Gastroesophageal sphincter (tissue), 4 donors: ENCODE results near the gene RANBP3. TPM values are rescaled to one million over a fixed set of nuclear protein-coding genes. Genes with fewer than 3 reads are reported as not detected.

ENCODE experiments used
- ATAC-seq: fragments of 150-250 bp; one replicate; pipeline ENCODE4 v1.9.1; 2016; ENCODE audit warnings: mild to moderate bottlenecking, moderate library complexity
- H3K27ac ChIP-seq, 4 donors: fragments of 200-600 bp; sonication (generic) in 3 of 4; 1 replicate in 3 of 4; 2 replicates in 1 of 4; pipeline ENCODE4 v1.5.1; 2016 to 2019
- H3K27me3 ChIP-seq: fragments of 200-600 bp; sonication (generic); one replicate; pipeline ENCODE4 v1.5.1; 2019
- H3K36me3 ChIP-seq, 2 donors: fragments of 200-600 bp; sonication (generic); one replicate each; pipeline ENCODE4 v1.5.1; 2019; ENCODE audit warnings: control low read depth in 1 of 2
- H3K4me1 ChIP-seq, 3 donors: fragments of 200-600 bp; sonication (generic); 1 replicate in 2 of 3; 2 replicates in 1 of 3; pipeline ENCODE4 v1.5.1; 2016 to 2019; ENCODE audit warnings: control low read depth in 2 of 3
- H3K4me3 ChIP-seq, 2 donors: fragments of 200-600 bp; sonication (generic); one replicate each; pipeline ENCODE4 v1.5.1; 2019; ENCODE audit warnings: mild to moderate bottlenecking in 1 of 2, moderate library complexity in 1 of 2
- H3K9me3 ChIP-seq, 3 donors: fragments of 200-600 bp; sonication (generic); one replicate each; pipeline ENCODE4 v1.5.1; 2017 to 2019; ENCODE audit warnings: control low read depth in 2 of 3
- CTCF ChIP-seq, 4 experiments: fragments of 200-600 bp in 2 of 4; fragments of 450-650 bp in 2 of 4; sonication (generic) in 1 of 4; IDR thresholded peaks; one replicate each; pipeline ENCODE4 v1.5.1; 2017 to 2019; ENCODE audit warnings: antibody characterized with exemption in 4 of 4, mild to moderate bottlenecking in 2 of 4, moderate library complexity in 2 of 4
- EP300 ChIP-seq: sonication (generic); formaldehyde crosslinking; IDR thresholded peaks from one replicate; pipeline ENCODE4 v1.6.1; 2017; ENCODE audit warnings: antibody characterized with exemption, mild to moderate bottlenecking
- POLR2A ChIP-seq, 2 donors: fragments of 450-650 bp; IDR thresholded peaks; one replicate each; pipeline ENCODE4 v1.6.1; 2017; ENCODE audit warnings: antibody characterized with exemption in 2 of 2, mild to moderate bottlenecking in 2 of 2, moderate library complexity in 1 of 2
- POLR2AphosphoS5 ChIP-seq: sonication (generic); formaldehyde crosslinking; IDR thresholded peaks from one replicate; pipeline ENCODE4 v1.6.1; 2017; ENCODE audit warnings: antibody characterized with exemption
- WGBS, 2 donors: methylation state at CpG; one replicate each; pipeline ENCODE4 v1.1.5; 2018; ENCODE audit warnings: low coverage in 1 of 2; 5-methylcytosine and 5-hydroxymethylcytosine counted together
- total RNA-seq, 4 donors: library from RNA; depleted of rRNA; stranded (reverse); fragments of >200 nt; gene quantifications; one replicate each; pipeline ENCODE4 v1.1.0, GENCODE V29; 2016

The RANBP3 gene
- total RNA-seq, 4 donors from 2014 or later = 87.0 to 125 (median 104) TPM

GRCh38 chr19:5918463-5919079 lies 59.4 kb downstream of the RANBP3 start:
- peaks cover 0 to 31% (median 21%) of the 10 kb centered on the region in 3 donors for H3K4me1 ChIP-seq
- no peak for ATAC-seq
- no peaks in the 10 kb centered on the region for H3K27me3 ChIP-seq
- TF ChIP-seq POLR2AphosphoS5 (no peak), POLR2A (IDR thresholded peaks at IDR 0.05) (no peak), CTCF (IDR thresholded peaks at IDR 0.05) (no peak), EP300 (no peak)
- H3K27ac ChIP-seq = no peak overlapping the region
- no peak overlapping the region for H3K4me3 ChIP-seq
- whole genome bisulfite sequencing, 2 donors = no CpG with 5 or more reads among the region's 20 CpGs
- H3K36me3 ChIP-seq = peaks cover 0 to 90% of the 10 kb centered on the region in 2 donors
- no peaks in the 10 kb centered on the region for H3K9me3 ChIP-seq

- no peak overlapping the region for H3K4me3 ChIP-seq
- peaks cover 0 to 34% (median 21%) of the 10 kb centered on the region in 3 donors for H3K4me1 ChIP-seq
- H3K9me3 ChIP-seq = no peaks in the 10 kb centered on the region
- H3K27me3 ChIP-seq = no peaks in the 10 kb centered on the region
- no CpG with 5 or more reads among the region's 36 CpGs for WGBS, 2 donors
- no peak for ATAC-seq
- H3K27ac ChIP-seq = no peak overlapping the region
- no peak for TF ChIP-seq EP300
- TF ChIP-seq CTCF (IDR thresholded peaks at IDR 0.05) = no peak
- TF ChIP-seq POLR2AphosphoS5 = no peak
- H3K36me3 ChIP-seq = peaks cover 0 to 84% of the 10 kb centered on the region in 2 donors
Observed at GRCh38 chr19:5917431-5918107, 60.4 kb downstream of the RANBP3 start.

GRCh38 chr19:5916181-5916708 lies 61.7 kb downstream of the RANBP3 start:
- peaks cover 0 to 73% of the 10 kb centered on the region in 2 donors for H3K36me3 ChIP-seq
- no CpG with 5 or more reads among the region's 14 CpGs for WGBS, 2 donors

GRCh38 chr19:5915782-5916165 lies 62.2 kb downstream of the RANBP3 start:
- Histone ChIP-seq H3K9me3 (no peaks in the 10 kb centered on the region), H3K27ac (peak overlapping the region in 3 of 4 donors; percentile 70 to 81 (median 72)), H3K4me3 (no peak overlapping the region), H3K36me3 (peaks cover 0 to 73% of the 10 kb centered on the region in 2 donors), H3K4me1 (peaks cover 0 to 37% (median 21%) of the 10 kb centered on the region in 3 donors), H3K27me3 (no peaks in the 10 kb centered on the region)
- WGBS, 2 donors = 60 to 93% methylated on average over 1 to 3 of the region's 11 CpGs
- TF ChIP-seq CTCF (IDR thresholded peaks at IDR 0.05) (no peak), POLR2AphosphoS5 (no peak), EP300 (no peak), POLR2A (IDR thresholded peaks at IDR 0.05) (no peak)
- ATAC-seq = no peak

More at GRCh38 chr19:5916181-5916708, 61.7 kb downstream of the RANBP3 start:
- no peaks in the 10 kb centered on the region for H3K27me3 ChIP-seq
- H3K4me3 ChIP-seq = no peak overlapping the region
- H3K4me1 ChIP-seq = peaks cover 0 to 34% (median 21%) of the 10 kb centered on the region in 3 donors
- peak overlapping the region in 3 of 4 donors; percentile 36 to 72 (median 70) for H3K27ac ChIP-seq
- TF ChIP-seq EP300 (no peak), POLR2A (IDR thresholded peaks at IDR 0.05) (no peak), POLR2AphosphoS5 (no peak), CTCF (IDR thresholded peaks at IDR 0.05) (no peak)
- peak; percentile 57 for ATAC-seq
- H3K9me3 ChIP-seq = no peaks in the 10 kb centered on the region
